CD4-positive, alpha-beta T cell (primary cell): ENCODE data around the gene PXMP2. TPM values are rescaled to one million over a fixed set of nuclear protein-coding genes. Genes with fewer than 3 reads are reported as not detected.

ENCODE experiments used
- ATAC-seq: fragments of 200-7000 bp; cut with Tn5 transposase; one replicate; pipeline ENCODE4 v1.10.0; 2022; ENCODE audit warnings: mild to moderate bottlenecking; ENCODE audit not compliant: poor library complexity
- CTCF ChIA-PET: fragments of 350-600 bp; sonication (Branson Sonifier 250); formaldehyde crosslinking; loops from one replicate; lab custom pipeline; 2021; ENCODE audit warnings: antibody characterized with exemption, inconsistent platforms; lab: Charles Lee
- POLR2A ChIA-PET: fragments of 350-600 bp; sonication (Branson Sonifier 250); formaldehyde crosslinking; loops from one replicate; lab custom pipeline; 2021; ENCODE audit warnings: antibody characterized with exemption, inconsistent platforms; lab: Charles Lee
- DNase-seq, 14 experiments: peaks; one replicate each; pipeline ENCODE4 v3.0.0-alpha.2; 2013 to 2020; ENCODE audit warnings: mixed read lengths in 2 of 14
- H3K27ac ChIP-seq, 2 donors: one replicate each; pipeline versions ENCODE4 v1.5.1 to v1.7.0; 2013; ENCODE audit warnings: low read length in 2 of 2, low read depth in 1 of 2, mild to moderate bottlenecking in 1 of 2
- H3K27me3 ChIP-seq, 2 experiments: 1 replicate in 1 of 2; 2 replicates in 1 of 2; pipeline versions ENCODE4 v1.6.1 to v1.7.0; 2013; ENCODE audit warnings: low read length in 2 of 2, control low read depth in 1 of 2, mild to moderate bottlenecking in 1 of 2, moderate library complexity in 1 of 2; ENCODE audit not compliant: insufficient read depth in 2 of 2, control insufficient read depth in 1 of 2
- H3K36me3 ChIP-seq: one replicate; pipeline ENCODE4 v1.6.1; 2013; ENCODE audit warnings: low read length, control low read depth; ENCODE audit not compliant: insufficient read depth
- H3K4me1 ChIP-seq: one replicate; pipeline ENCODE4 v1.6.1; 2013; ENCODE audit warnings: low read length, control low read depth; ENCODE audit not compliant: insufficient read depth
- H3K4me3 ChIP-seq: one replicate; pipeline ENCODE4 v1.5.1; 2013; ENCODE audit warnings: mild to moderate bottlenecking, low read length, moderate library complexity
- H3K9me3 ChIP-seq, 2 experiments: 1 replicate in 1 of 2; 2 replicates in 1 of 2; pipeline versions ENCODE4 v1.6.1 to v1.7.0; 2013; ENCODE audit warnings: low read length in 2 of 2, mild to moderate bottlenecking in 2 of 2, control low read depth in 1 of 2, moderate library complexity in 1 of 2; ENCODE audit not compliant: control insufficient read depth in 1 of 2, insufficient read depth in 1 of 2
- H3K27ac Mint-ChIP-seq: one replicate; pipeline ENCODE4 v1.8.0; 2020; ENCODE audit warnings: mixed read lengths
- H3K27me3 Mint-ChIP-seq: one replicate; pipeline ENCODE4 v1.8.0; 2021; ENCODE audit warnings: mixed read lengths
- H3K36me3 Mint-ChIP-seq: one replicate; pipeline ENCODE4 v1.8.0; 2021; ENCODE audit warnings: low read depth, mixed read lengths
- H3K4me1 Mint-ChIP-seq: one replicate; pipeline ENCODE4 v1.8.0; 2021; ENCODE audit warnings: low read depth, mixed read lengths
- H3K4me3 Mint-ChIP-seq: one replicate; pipeline ENCODE4 v1.8.0; 2020; ENCODE audit warnings: mild to moderate bottlenecking, mixed read lengths
- H3K9me3 Mint-ChIP-seq: one replicate; pipeline ENCODE4 v1.8.0; 2020; ENCODE audit warnings: mixed read lengths
- CTCF ChIP-seq: fragments of 200-600 bp; IDR thresholded peaks from one replicate; pipeline ENCODE4 v1.8.0; 2022; ENCODE audit warnings: antibody characterized with exemption, mild to moderate bottlenecking
- intact Hi-C, 2 experiments: fragments of 100-400 bp; cut with DNase I in 1 of 2; cut with micrococcal nuclease in 1 of 2; formaldehyde crosslinking; loops; one replicate each; pipeline versions ENCODE4 v1.15.1 to v1.9.0; 2023 to 2025; cut with DNase I, micrococcal nuclease
- total RNA-seq, 174 experiments: library from RNA in 2 of 174; stranded (reverse) in 2 of 174; gene quantifications; one replicate each; pipeline ENCODE4 v1.2.3 and lab custom pipeline; 2021 to 2026

Gene PXMP2
- total RNA-seq, 2 experiments from 2014 or later: 2.1 to 2.6 TPM

- intact Hi-C loops: no loop called here
- TF ChIP-seq CTCF: no peak
- ChIA-PET POLR2A (no interaction called here), CTCF (interaction anchor here (1.5 kb wide), 1 partner anchor 12 kb away, joined by 3 read pairs; no protein-coding TSS in a partner anchor)
- H3K4me1 Mint-ChIP-seq: no peaks in the 10 kb centered on the region
- Histone ChIP-seq H3K4me3 (no peak overlapping the region), H3K9me3 (no peaks in the 10 kb centered on the region), H3K27ac (no peak overlapping the region), H3K4me1 (no peaks in the 10 kb centered on the region), H3K36me3 (peaks cover 66% of the 10 kb centered on the region), H3K27me3 (no peaks in the 10 kb centered on the region)
- no peak overlapping the region for H3K27ac Mint-ChIP-seq
- ATAC-seq: no peak
- H3K36me3 Mint-ChIP-seq: peaks cover 91% of the 10 kb centered on the region
- no peaks in the 10 kb centered on the region for H3K27me3 Mint-ChIP-seq
- H3K9me3 Mint-ChIP-seq: no peaks in the 10 kb centered on the region
- no peak for DNase-seq
- no peak overlapping the region for H3K4me3 Mint-ChIP-seq
These were observed 33.7 kb upstream of the PXMP2 start for GRCh38 chr12:132653567-132654290.

GRCh38 chr12:132657004-132657727, 30.2 kb upstream of the PXMP2 start:
- ChIA-PET CTCF (no interaction called here), POLR2A (no interaction called here)
- no peaks in the 10 kb centered on the region for H3K27me3 Mint-ChIP-seq
- no peak overlapping the region for H3K4me3 Mint-ChIP-seq
- no peak overlapping the region for H3K27ac Mint-ChIP-seq
- Histone ChIP-seq H3K27ac (no peak overlapping the region), H3K9me3 (no peaks in the 10 kb centered on the region), H3K4me3 (no peak overlapping the region), H3K36me3 (peaks cover 90% of the 10 kb centered on the region), H3K4me1 (peaks cover 6% of the 10 kb centered on the region), H3K27me3 (no peaks in the 10 kb centered on the region)
- H3K36me3 Mint-ChIP-seq: peaks cover 90% of the 10 kb centered on the region
- no peaks in the 10 kb centered on the region for H3K9me3 Mint-ChIP-seq
- no peak for DNase-seq
- TF ChIP-seq CTCF: no peak
- ATAC-seq: no peak
- intact Hi-C loops: no loop called here
- H3K4me1 Mint-ChIP-seq: peaks cover 18% of the 10 kb centered on the region

- H3K4me1 Mint-ChIP-seq: peaks cover 28% of the 10 kb centered on the region
- no peak for DNase-seq
- H3K9me3 Mint-ChIP-seq: no peaks in the 10 kb centered on the region
- H3K4me1 ChIP-seq: peaks cover 10% of the 10 kb centered on the region
- peaks cover 91% of the 10 kb centered on the region for H3K36me3 ChIP-seq
- no peaks in the 10 kb centered on the region for H3K27me3 Mint-ChIP-seq
- ATAC-seq: no peak
- no peak overlapping the region for H3K27ac ChIP-seq
- TF ChIP-seq CTCF: no peak
- intact Hi-C loops: no loop called here
- H3K9me3 ChIP-seq: no peaks in the 10 kb centered on the region
- H3K27me3 ChIP-seq: no peaks in the 10 kb centered on the region
- no peak overlapping the region for H3K27ac Mint-ChIP-seq
- no peak overlapping the region for H3K4me3 Mint-ChIP-seq
- ChIA-PET CTCF (no interaction called here), POLR2A (no interaction called here)
- H3K36me3 Mint-ChIP-seq: peaks cover 92% of the 10 kb centered on the region
- no peak overlapping the region for H3K4me3 ChIP-seq
These were observed 29.1 kb upstream of the PXMP2 start for GRCh38 chr12:132658149-132658894.
